HepG2 (cell line): ENCODE measurements around the gene CYP2A7. TPM values are rescaled to one million over a fixed set of nuclear protein-coding genes. Genes with fewer than 3 reads are reported as not detected.

Source experiments
- BATF2 ChIP-seq: sonication (generic); formaldehyde crosslinking; IDR thresholded peaks from 2 replicates; pipeline ENCODE4 v1.8.0; 2022; ENCODE audit warnings: mild to moderate bottlenecking, missing genetic modification reagents, moderate library complexity
- CCAR2 ChIP-seq: fragments of 200-400 bp; formaldehyde crosslinking; optimal IDR thresholded peaks from 2 replicates; pipeline ENCODE3; 2018; ENCODE audit warnings: low read depth, mild to moderate bottlenecking, low read length, moderate library complexity
- CHCHD3 ChIP-seq: sonication (generic); formaldehyde crosslinking; IDR thresholded peaks from 2 replicates; pipeline ENCODE4 v1.8.0; 2022; ENCODE audit warnings: mild to moderate bottlenecking, missing genetic modification reagents, moderate library complexity
- EP300 ChIP-seq, 3 experiments: sonication (generic) in 1 of 3; formaldehyde crosslinking in 1 of 3; IDR thresholded peaks; 2 replicates each; pipeline versions ENCODE4 v1.5.1 to v1.6.1; 2011 to 2020; ENCODE audit warnings: low read depth in 2 of 3, low read length in 2 of 3, borderline replicate concordance in 1 of 3, improper control_type of control experiment in 1 of 3, mild to moderate bottlenecking in 1 of 3, missing genetic modification reagents in 1 of 3, moderate library complexity in 1 of 3
- GPN1 ChIP-seq: sonication (generic); formaldehyde crosslinking; IDR thresholded peaks from 2 replicates; pipeline ENCODE4 v1.5.1; 2020; ENCODE audit warnings: missing genetic modification reagents, borderline replicate concordance
- GTF3A ChIP-seq: sonication (generic); formaldehyde crosslinking; conservative IDR thresholded peaks from 2 replicates; pipeline ENCODE4 v1.4.0; 2020; ENCODE audit warnings: mild to moderate bottlenecking, missing genetic modification reagents
- HMGA1 ChIP-seq: sonication (generic); formaldehyde crosslinking; conservative IDR thresholded peaks from 2 replicates; pipeline ENCODE4 v1.4.0; 2020; ENCODE audit warnings: missing genetic modification reagents
- HNRNPK ChIP-seq: fragments of 200-400 bp; formaldehyde crosslinking; IDR thresholded peaks from 2 replicates; pipeline ENCODE4 v1.6.1; 2018; ENCODE audit warnings: low read length, low read depth, moderate library complexity, mild to moderate bottlenecking; ENCODE audit not compliant: poor library complexity, severe bottlenecking
- KLF6 ChIP-seq: IDR thresholded peaks from 2 replicates; pipeline ENCODE4 v1.8.0; 2016; ENCODE audit warnings: missing biosample characterization, missing genetic modification reagents
- KMT2A ChIP-seq: sonication (generic); formaldehyde crosslinking; IDR thresholded peaks from 2 replicates; pipeline ENCODE4 v1.4.0; 2020; ENCODE audit warnings: missing genetic modification reagents
- MLLT10 ChIP-seq: sonication (generic); formaldehyde crosslinking; IDR thresholded peaks from 2 replicates; pipeline ENCODE4 v1.4.0; 2020; ENCODE audit warnings: missing genetic modification reagents
- MLX ChIP-seq: IDR thresholded peaks from 2 replicates; pipeline ENCODE4 v1.6.1; 2016
- NCOA1 ChIP-seq: sonication (generic); formaldehyde crosslinking; IDR thresholded peaks from 2 replicates; pipeline ENCODE4 v1.9.0; 2021; ENCODE audit warnings: missing genetic modification reagents
- NFKB2 ChIP-seq: sonication (generic); formaldehyde crosslinking; IDR thresholded peaks from 2 replicates; pipeline ENCODE4 v1.4.0; 2020; ENCODE audit warnings: missing genetic modification reagents, borderline replicate concordance
- RBM22 ChIP-seq: fragments of 200-400 bp; formaldehyde crosslinking; optimal IDR thresholded peaks from 2 replicates; pipeline ENCODE3; 2017; ENCODE audit warnings: mild to moderate bottlenecking, low read length, moderate library complexity
- ZNF326 ChIP-seq: sonication (generic); formaldehyde crosslinking; IDR thresholded peaks from 2 replicates; pipeline ENCODE4 v1.4.0; 2020; ENCODE audit warnings: missing genetic modification reagents, borderline replicate concordance
- ZNF331 ChIP-seq: sonication (generic); formaldehyde crosslinking; IDR thresholded peaks from 2 replicates; pipeline ENCODE4 v1.4.0; 2020; ENCODE audit warnings: missing genetic modification reagents
- ZNF607 ChIP-seq: sonication (generic); formaldehyde crosslinking; IDR thresholded peaks from 2 replicates; pipeline ENCODE4 v1.5.1; 2020; ENCODE audit warnings: missing genetic modification reagents, mild to moderate bottlenecking, borderline replicate concordance
- ZNF782 ChIP-seq: sonication (generic); formaldehyde crosslinking; IDR thresholded peaks from 2 replicates; pipeline ENCODE4 v1.4.0; 2020; ENCODE audit warnings: missing genetic modification reagents, mild to moderate bottlenecking, borderline replicate concordance
- ZNF879 ChIP-seq: sonication (generic); formaldehyde crosslinking; IDR thresholded peaks from 2 replicates; pipeline ENCODE4 v1.8.1; 2023; ENCODE audit warnings: missing genetic modification reagents
- polyA plus RNA-seq, 8 experiments: library from polyadenylated mRNA; depleted of rRNA in 3 of 8; stranded (reverse) in 7 of 8; unstranded in 1 of 8; fragments of >200 nt; fragmentation: Illumina TruSeq in 4 of 8; extraction: Trizol in 4 of 8; gene quantifications; 2 replicates each; pipeline versions ENCODE4 v1.2.1 to v1.2.3, GENCODE V29; 2011 to 2016; ENCODE audit warnings: low read depth in 4 of 8, missing spikeins in 1 of 8, mixed read lengths in 1 of 8; ENCODE audit not compliant: insufficient read depth in 1 of 8
- total RNA-seq, 5 experiments: library from RNA; depleted of rRNA; stranded (reverse); fragments of >200 nt; fragmentation: Illumina TruSeq; extraction: Trizol; gene quantifications; 2 replicates each; pipeline ENCODE4 v1.2.3, GENCODE V29; 2016; ENCODE audit warnings: low read depth in 1 of 5
- TF ChIP-seq, protein P1 (sequence below): sonication (generic); formaldehyde crosslinking; IDR thresholded peaks from 2 replicates; pipeline ENCODE4 v1.9.0; 2021; ENCODE audit warnings: missing genetic modification reagents, mild to moderate bottlenecking, borderline replicate concordance
- TF ChIP-seq, protein P2 (sequence below): sonication (generic); formaldehyde crosslinking; IDR thresholded peaks from 2 replicates; pipeline ENCODE4 v1.8.0; 2022; ENCODE audit warnings: missing genetic modification reagents, mild to moderate bottlenecking, moderate library complexity, borderline replicate concordance

The CYP2A7 gene
- total and polyA plus RNA-seq, 2 of the 13 experiments (the other 11 are each of a cell fraction or from before 2014, with no cell fraction given): not detected

DNA sequence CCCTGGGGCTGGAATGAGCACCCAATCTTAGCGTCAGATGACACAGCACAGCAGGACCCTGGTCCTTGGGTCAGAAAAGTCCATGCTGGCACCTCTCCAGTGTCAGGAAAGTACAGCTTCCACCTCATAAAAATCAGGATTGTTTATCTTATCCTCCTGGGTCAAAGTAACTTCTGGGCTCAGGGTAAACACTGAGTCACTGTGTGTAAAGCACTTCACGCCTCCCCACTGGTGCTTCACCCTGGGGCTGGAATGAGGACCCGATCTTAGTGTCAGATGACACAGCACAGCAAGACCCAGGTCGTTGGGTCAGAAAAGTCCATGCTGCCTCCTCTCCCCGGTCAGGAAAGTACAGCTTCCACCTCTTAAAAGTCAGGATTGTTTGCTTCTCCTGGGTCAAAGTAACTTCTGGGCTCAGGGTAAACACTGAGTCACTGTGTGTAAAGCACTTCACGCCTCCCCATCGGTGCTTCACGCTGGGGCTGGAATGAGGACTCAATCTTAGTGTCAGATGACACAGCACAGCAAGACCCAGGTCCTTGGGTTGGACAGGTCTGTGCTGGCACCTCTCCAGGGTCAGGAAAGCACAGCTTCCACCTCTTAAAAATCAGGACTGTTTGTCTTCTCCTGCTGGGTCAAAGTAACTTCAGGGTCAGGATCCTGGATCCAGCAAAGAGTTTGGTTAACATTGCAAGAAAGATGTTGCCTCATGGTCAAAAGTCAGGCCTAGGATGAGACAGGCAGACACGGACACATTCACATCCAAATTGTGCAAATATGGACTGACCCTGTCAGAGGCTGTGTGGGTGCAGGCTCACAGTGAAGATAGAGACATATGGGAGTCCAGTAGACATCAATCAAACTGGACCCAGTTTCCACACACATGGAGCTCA is 39.2 kb upstream of the CYP2A7 start (continued):
- TF ChIP-seq, protein P1, sequence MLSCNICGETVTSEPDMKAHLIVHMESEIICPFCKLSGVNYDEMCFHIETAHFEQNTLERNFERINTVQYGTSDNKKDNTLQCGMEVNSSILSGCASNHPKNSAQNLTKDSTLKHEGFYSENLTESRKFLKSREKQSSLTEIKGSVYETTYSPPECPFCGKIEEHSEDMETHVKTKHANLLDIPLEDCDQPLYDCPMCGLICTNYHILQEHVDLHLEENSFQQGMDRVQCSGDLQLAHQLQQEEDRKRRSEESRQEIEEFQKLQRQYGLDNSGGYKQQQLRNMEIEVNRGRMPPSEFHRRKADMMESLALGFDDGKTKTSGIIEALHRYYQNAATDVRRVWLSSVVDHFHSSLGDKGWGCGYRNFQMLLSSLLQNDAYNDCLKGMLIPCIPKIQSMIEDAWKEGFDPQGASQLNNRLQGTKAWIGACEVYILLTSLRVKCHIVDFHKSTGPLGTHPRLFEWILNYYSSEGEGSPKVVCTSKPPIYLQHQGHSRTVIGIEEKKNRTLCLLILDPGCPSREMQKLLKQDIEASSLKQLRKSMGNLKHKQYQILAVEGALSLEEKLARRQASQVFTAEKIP: no peak
- no peak for TF ChIP-seq HMGA1 (CRISPR knock-in tag)
- no peak for TF ChIP-seq KMT2A (CRISPR knock-in tag)
- no peak for TF ChIP-seq NCOA1
- peak; percentile 32; the same call in 1 of the 2 replicates for TF ChIP-seq NFKB2 (CRISPR knock-in tag)
- no peak for TF ChIP-seq CHCHD3 (CRISPR knock-in tag)
- peak; percentile 58 for TF ChIP-seq ZNF331 (CRISPR knock-in tag)
- TF ChIP-seq ZNF326: no peak
- TF ChIP-seq ZNF879: no peak
- TF ChIP-seq BATF2: no peak
- peak in 1 of 2 experiments; percentile 42; a peak in 2 of 4 replicates for TF ChIP-seq EP300 (IDR thresholded peaks at IDR 0.05; ENCODE audit: low read depth in 2 of 2, low read length in 2 of 2)
- peak; percentile 66 for TF ChIP-seq EP300 (CRISPR knock-in tag; IDR thresholded peaks at IDR 0.05; ENCODE audit: borderline replicate concordance)
- TF ChIP-seq KLF6 (CRISPR knock-in tag): no peak; the same call in 1 of the 2 replicates
- TF ChIP-seq CCAR2: no peak
- TF ChIP-seq RBM22: no peak
- no peak; the same call in 1 of the 2 replicates for TF ChIP-seq GTF3A
- no peak for TF ChIP-seq GPN1 (CRISPR knock-in tag)
- TF ChIP-seq, protein P2, sequence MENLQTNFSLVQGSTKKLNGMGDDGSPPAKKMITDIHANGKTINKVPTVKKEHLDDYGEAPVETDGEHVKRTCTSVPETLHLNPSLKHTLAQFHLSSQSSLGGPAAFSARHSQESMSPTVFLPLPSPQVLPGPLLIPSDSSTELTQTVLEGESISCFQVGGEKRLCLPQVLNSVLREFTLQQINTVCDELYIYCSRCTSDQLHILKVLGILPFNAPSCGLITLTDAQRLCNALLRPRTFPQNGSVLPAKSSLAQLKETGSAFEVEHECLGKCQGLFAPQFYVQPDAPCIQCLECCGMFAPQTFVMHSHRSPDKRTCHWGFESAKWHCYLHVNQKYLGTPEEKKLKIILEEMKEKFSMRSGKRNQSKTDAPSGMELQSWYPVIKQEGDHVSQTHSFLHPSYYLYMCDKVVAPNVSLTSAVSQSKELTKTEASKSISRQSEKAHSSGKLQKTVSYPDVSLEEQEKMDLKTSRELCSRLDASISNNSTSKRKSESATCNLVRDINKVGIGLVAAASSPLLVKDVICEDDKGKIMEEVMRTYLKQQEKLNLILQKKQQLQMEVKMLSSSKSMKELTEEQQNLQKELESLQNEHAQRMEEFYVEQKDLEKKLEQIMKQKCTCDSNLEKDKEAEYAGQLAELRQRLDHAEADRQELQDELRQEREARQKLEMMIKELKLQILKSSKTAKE (CRISPR knock-in tag): peak; percentile 69
- peak; percentile 86; the same call in 1 of the 2 replicates for TF ChIP-seq ZNF782 (CRISPR knock-in tag)
- TF ChIP-seq MLX (CRISPR knock-in tag): peak; percentile 39; the same call in 1 of the 2 replicates
- TF ChIP-seq HNRNPK: no peak
- peak; percentile 98 for TF ChIP-seq ZNF607
- TF ChIP-seq MLLT10 (CRISPR knock-in tag): no peak
